ENCODE results near the gene CHST15. TPM values are rescaled to one million over a fixed set of nuclear protein-coding genes. Genes with fewer than 3 reads are reported as not detected.

The CHST15 gene
- total RNA-seq, 1 donor from 2014 or later, result 27.0 TPM

GRCh38 chr10:124045801-124046355 lies 47.5 kb downstream of the CHST15 start:
- Histone ChIP-seq H3K4me1 (peaks cover 8% of the 10 kb centered on the region), H3K36me3 (no peaks in the 10 kb centered on the region), H3K9me3 (no peaks in the 10 kb centered on the region), H3K27me3 (no peaks in the 10 kb centered on the region), H3K27ac (no peak overlapping the region), H3K4me3 (no peak overlapping the region)
- no peak for DNase-seq (ENCODE audit: extremely low spot score in 2 of 2)
- no peak for TF ChIP-seq POLR2A (IDR thresholded peaks at IDR 0.05)
- no peak for TF ChIP-seq POLR2AphosphoS5 (IDR thresholded peaks at IDR 0.05; ENCODE audit: insufficient read depth in 1 of 2, low read depth in 1 of 2)
- no peak for TF ChIP-seq CTCF (IDR thresholded peaks at IDR 0.05)
- intact Hi-C loops (cut with DNase I), result no loop called here

- intact Hi-C loops (cut with DNase I), result no loop called here
- H3K27ac ChIP-seq, result no peak overlapping the region
Measured at GRCh38 chr10:124045276-124045675, 48.1 kb downstream of the CHST15 start.

GRCh38 chr10:124044143-124044862 lies 49.1 kb downstream of the CHST15 start:
- Histone ChIP-seq H3K4me3 (no peak overlapping the region), H3K27ac (no peak overlapping the region), H3K36me3 (no peaks in the 10 kb centered on the region), H3K27me3 (no peaks in the 10 kb centered on the region), H3K4me1 (peaks cover 8% of the 10 kb centered on the region), H3K9me3 (no peaks in the 10 kb centered on the region)
- intact Hi-C loops (cut with DNase I), result no loop called here
- no peak for DNase-seq (ENCODE audit: extremely low spot score in 2 of 2)
- no peak for TF ChIP-seq POLR2AphosphoS5 (IDR thresholded peaks at IDR 0.05; ENCODE audit: insufficient read depth in 1 of 2, low read depth in 1 of 2)
- TF ChIP-seq POLR2A (IDR thresholded peaks at IDR 0.05), result no peak
- no peak for TF ChIP-seq CTCF (IDR thresholded peaks at IDR 0.05)

More at GRCh38 chr10:124045276-124045675, 48.1 kb downstream of the CHST15 start:
- TF ChIP-seq POLR2AphosphoS5 (IDR thresholded peaks at IDR 0.05; ENCODE audit: insufficient read depth in 1 of 2, low read depth in 1 of 2), result no peak
- no peak for TF ChIP-seq CTCF (IDR thresholded peaks at IDR 0.05)
- no peak for TF ChIP-seq POLR2A (IDR thresholded peaks at IDR 0.05)
- no peaks in the 10 kb centered on the region for H3K36me3 ChIP-seq
- no peaks in the 10 kb centered on the region for H3K9me3 ChIP-seq
- H3K4me1 ChIP-seq, result peaks cover 8% of the 10 kb centered on the region
- DNase-seq (ENCODE audit: extremely low spot score in 2 of 2), result no peak
- H3K27me3 ChIP-seq, result no peaks in the 10 kb centered on the region
- H3K4me3 ChIP-seq, result no peak overlapping the region

- Histone ChIP-seq H3K4me3 (no peak overlapping the region), H3K36me3 (no peaks in the 10 kb centered on the region), H3K27ac (no peak overlapping the region), H3K27me3 (no peaks in the 10 kb centered on the region), H3K4me1 (peaks cover 8% of the 10 kb centered on the region), H3K9me3 (no peaks in the 10 kb centered on the region)
- TF ChIP-seq POLR2AphosphoS5 (IDR thresholded peaks at IDR 0.05; ENCODE audit: insufficient read depth in 1 of 2, low read depth in 1 of 2) (no peak), POLR2A (IDR thresholded peaks at IDR 0.05) (no peak), CTCF (IDR thresholded peaks at IDR 0.05) (no peak)
- intact Hi-C loops (cut with DNase I), result no loop called here
- DNase-seq (ENCODE audit: extremely low spot score in 2 of 2), result no peak
Measured at GRCh38 chr10:124043310-124044142, 49.9 kb downstream of the CHST15 start.

Data from vagina (tissue), 2 donors.